Right lung (tissue), 10 donors: Measurements from ENCODE around the gene ZNF318. TPM values are rescaled to one million over a fixed set of nuclear protein-coding genes. Genes with fewer than 3 reads are reported as not detected.
A peak's percentile ranks its signal among the peaks of the same experiment; 100 is the strongest.
"Not testable (repeated sequence)": the region's sequence is repeated elsewhere in the genome, so short reads cannot be mapped to it uniquely, and the experiment has no call there.

Experiments used
- DNase-seq, 2 donors: peaks; one replicate each; pipeline ENCODE4 v3.0.0-alpha.2; 2013
- long read RNA-seq, 8 donors: transcript quantifications; one replicate each; lab custom pipeline, GENCODE V29; 2026
- polyA plus RNA-seq, 5 donors: library from polyadenylated mRNA; unstranded; fragments of 120-200 nt; gene quantifications; one replicate each; pipeline versions ENCODE4 v1.2.1 to v1.2.3, GENCODE V29; 2013; ENCODE audit warnings: inconsistent platforms in 1 of 5, low replicate concordance in 1 of 5; ENCODE audit not compliant: insufficient read length in 5 of 5, insufficient read depth in 1 of 5

The ZNF318 gene
- 10 to 100 TPM; 25.8 to 35.4 (median 31.6) TPM for polyA plus RNA-seq
- long read RNA-seq, donor 1, full-length matches to known transcripts = 1 of 15 reads
- long read RNA-seq, donor 1, partial matches to known transcripts = 14 of 15 reads
- long read RNA-seq, donor 1, other reads (novel, unspliced or antisense) = 0 of 15 reads
- long read RNA-seq, donor 2, full-length matches to known transcripts = 1 of 1 reads
- long read RNA-seq, donor 2, partial matches to known transcripts = 0 of 1 reads
- long read RNA-seq, donor 2, other reads (novel, unspliced or antisense) = 0 of 1 reads
- long read RNA-seq, donor 3, partial matches to known transcripts = 0 of 1 reads
- long read RNA-seq, donor 3, other reads (novel, unspliced or antisense) = 0 of 1 reads
- long read RNA-seq, donor 4 = 0 reads
- long read RNA-seq, donor 5, full-length matches to known transcripts = 3 of 16 reads
- long read RNA-seq, donor 5, partial matches to known transcripts = 13 of 16 reads
- long read RNA-seq, donor 5, other reads (novel, unspliced or antisense) = 0 of 16 reads
- long read RNA-seq, donor 6, full-length matches to known transcripts = 3 of 3 reads
- long read RNA-seq, donor 6, partial matches to known transcripts = 0 of 3 reads
- long read RNA-seq, donor 6, other reads (novel, unspliced or antisense) = 0 of 3 reads
- long read RNA-seq, donor 7, full-length matches to known transcripts = 2 of 13 reads
- long read RNA-seq, donor 7, partial matches to known transcripts = 11 of 13 reads
- long read RNA-seq, donor 7, other reads (novel, unspliced or antisense) = 0 of 13 reads
- long read RNA-seq, donor 8, full-length matches to known transcripts = 1 of 17 reads
- long read RNA-seq, donor 8, partial matches to known transcripts = 16 of 17 reads
- long read RNA-seq, donor 8, other reads (novel, unspliced or antisense) = 0 of 17 reads

GRCh38 chr6:43369174-43370002, at the start of gene ZNF318:
Gene ZNF318, minus strand, starts transcription at chr6:43369647. Its CDS starts 282 bp downstream, at chr6:43369365.
- DNase-seq = peak; percentile 98

GRCh38 chr6:43416935-43417334, 47.5 kb upstream of the ZNF318 start:
- no peak for DNase-seq

- not testable (repeated sequence) for DNase-seq
Observed at GRCh38 chr6:43415275-43415674, 45.8 kb upstream of the ZNF318 start.

GRCh38 chr6:43413002-43413401, 43.6 kb upstream of the ZNF318 start:
- no peak for DNase-seq

- no peak for DNase-seq
Observed at GRCh38 chr6:43412541-43412940, 43.1 kb upstream of the ZNF318 start.

GRCh38 chr6:43410776-43411175, 41.3 kb upstream of the ZNF318 start:
- DNase-seq = not testable (repeated sequence)

- DNase-seq = no peak
Observed at GRCh38 chr6:43408259-43408658, 38.8 kb upstream of the ZNF318 start.

- no peak for DNase-seq
Observed at GRCh38 chr6:43407296-43407695, 37.8 kb upstream of the ZNF318 start.

GRCh38 chr6:43405354-43405753, 35.9 kb upstream of the ZNF318 start:
- DNase-seq = no peak

- no peak for DNase-seq
Observed at GRCh38 chr6:43402820-43403219, 33.4 kb upstream of the ZNF318 start.

- DNase-seq = no peak
Observed at GRCh38 chr6:43401730-43402129, 32.3 kb upstream of the ZNF318 start.

- no peak for DNase-seq
Observed at GRCh38 chr6:43399932-43400487, 30.6 kb upstream of the ZNF318 start.

GRCh38 chr6:43396408-43397149, 27.1 kb upstream of the ZNF318 start:
- DNase-seq = peak; percentile 23 to 40

- no peak for DNase-seq
Observed at GRCh38 chr6:43395776-43396175, 26.3 kb upstream of the ZNF318 start.

- no peak for DNase-seq
Observed at GRCh38 chr6:43394982-43395381, 25.5 kb upstream of the ZNF318 start.

GRCh38 chr6:43393602-43394001, 24.2 kb upstream of the ZNF318 start:
- DNase-seq = no peak

- not testable (repeated sequence) for DNase-seq
Observed at GRCh38 chr6:43393133-43393532, 23.7 kb upstream of the ZNF318 start.

- DNase-seq = no peak
Observed at GRCh38 chr6:43391440-43392031, 22.1 kb upstream of the ZNF318 start.

- DNase-seq = not testable (repeated sequence)
Observed at GRCh38 chr6:43390753-43391439, 21.4 kb upstream of the ZNF318 start.
